ENCODE results near the gene CAPN2.

DNA sequence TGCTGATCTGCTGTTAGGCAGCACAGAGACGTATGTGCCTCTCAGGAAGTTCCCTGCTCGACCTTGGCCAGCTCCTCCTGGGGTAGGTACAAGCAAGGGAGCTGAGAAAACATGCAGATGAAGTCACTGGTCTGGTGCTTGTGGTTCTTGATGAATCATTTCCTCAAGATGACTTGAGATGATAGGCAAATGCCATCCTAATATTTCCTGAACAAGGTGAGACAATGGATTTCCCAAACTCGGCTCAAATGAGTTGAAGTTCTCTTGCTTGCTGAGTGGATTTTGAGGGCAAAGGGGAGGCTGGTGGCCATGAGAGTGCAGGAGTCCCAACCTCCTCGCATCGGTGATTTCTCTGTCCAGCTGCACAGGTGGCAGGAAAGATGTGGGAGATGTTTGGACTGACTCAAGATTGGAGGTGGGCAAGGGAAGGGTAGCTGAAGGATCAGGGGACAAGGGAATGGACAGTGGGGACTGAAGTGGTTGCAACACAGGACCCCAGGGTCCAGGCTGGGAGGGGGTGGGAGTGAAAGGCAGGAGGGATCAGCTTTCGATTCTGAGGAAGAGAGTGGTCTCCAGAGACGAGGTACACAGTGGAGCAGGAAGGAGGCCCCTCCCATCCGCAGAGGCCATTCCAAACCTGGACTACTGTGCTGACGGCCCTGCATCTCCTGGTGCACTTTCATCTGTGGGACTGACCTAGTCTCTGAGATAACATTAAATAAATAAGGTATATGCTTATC lies 63.9 kb downstream of the CAPN2 start:
- TF ChIP-seq, protein P1, sequence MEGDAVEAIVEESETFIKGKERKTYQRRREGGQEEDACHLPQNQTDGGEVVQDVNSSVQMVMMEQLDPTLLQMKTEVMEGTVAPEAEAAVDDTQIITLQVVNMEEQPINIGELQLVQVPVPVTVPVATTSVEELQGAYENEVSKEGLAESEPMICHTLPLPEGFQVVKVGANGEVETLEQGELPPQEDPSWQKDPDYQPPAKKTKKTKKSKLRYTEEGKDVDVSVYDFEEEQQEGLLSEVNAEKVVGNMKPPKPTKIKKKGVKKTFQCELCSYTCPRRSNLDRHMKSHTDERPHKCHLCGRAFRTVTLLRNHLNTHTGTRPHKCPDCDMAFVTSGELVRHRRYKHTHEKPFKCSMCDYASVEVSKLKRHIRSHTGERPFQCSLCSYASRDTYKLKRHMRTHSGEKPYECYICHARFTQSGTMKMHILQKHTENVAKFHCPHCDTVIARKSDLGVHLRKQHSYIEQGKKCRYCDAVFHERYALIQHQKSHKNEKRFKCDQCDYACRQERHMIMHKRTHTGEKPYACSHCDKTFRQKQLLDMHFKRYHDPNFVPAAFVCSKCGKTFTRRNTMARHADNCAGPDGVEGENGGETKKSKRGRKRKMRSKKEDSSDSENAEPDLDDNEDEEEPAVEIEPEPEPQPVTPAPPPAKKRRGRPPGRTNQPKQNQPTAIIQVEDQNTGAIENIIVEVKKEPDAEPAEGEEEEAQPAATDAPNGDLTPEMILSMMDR (IDR thresholded peaks at IDR 0.05; ENCODE audit: low read depth, low read length), result no peak
- no peak for TF ChIP-seq EZH2phosphoT487 (IDR thresholded peaks at IDR 0.05; ENCODE audit: low read depth)
